ENCODE results near the gene ELL3. TPM values are rescaled to one million over a fixed set of nuclear protein-coding genes. Genes with fewer than 3 reads are reported as not detected.
A peak's percentile ranks its signal among the peaks of the same experiment; 100 is the strongest.
"Not testable (repeated sequence)": the region's sequence is repeated elsewhere in the genome, so short reads cannot be mapped to it uniquely, and the experiment has no call there.

Gene ELL3
- total and polyA plus RNA-seq, 2 experiments from 2014 or later: 4.3 TPM; not detected in 1

DNA sequence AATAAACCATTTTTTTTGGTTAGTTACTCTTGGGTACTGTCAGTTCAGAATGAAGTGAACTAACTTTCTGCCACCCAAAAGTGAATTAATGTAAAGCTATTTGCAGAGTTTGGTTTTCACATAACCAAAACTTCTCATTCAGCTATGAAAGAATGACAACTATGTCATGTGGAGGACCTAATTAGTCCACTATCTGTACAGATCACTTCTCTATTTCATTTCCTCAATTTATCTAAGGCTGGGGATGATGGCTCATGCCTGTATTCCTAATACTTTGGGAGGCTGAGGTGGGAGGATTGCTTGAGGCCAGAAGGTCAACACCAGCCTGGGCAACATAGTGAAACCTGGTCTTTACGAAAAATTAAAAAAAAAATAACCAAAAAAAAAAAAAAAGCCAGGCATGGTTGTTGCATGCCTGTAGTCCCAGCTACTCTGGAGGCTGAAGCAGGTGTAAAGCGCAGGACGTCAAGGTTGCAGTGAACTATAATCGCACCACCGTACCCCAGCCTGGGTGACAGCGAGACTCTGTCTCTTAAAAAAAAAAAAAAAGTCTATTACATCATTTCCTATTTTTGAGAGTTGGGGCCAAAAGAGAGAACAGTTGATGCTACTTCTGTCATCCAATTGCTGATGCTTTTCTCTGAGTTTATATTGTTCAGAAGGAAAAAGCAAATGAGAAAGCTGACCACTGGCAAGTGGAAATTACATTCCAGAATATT, 32.4 kb upstream of the ELL3 start:
- Histone ChIP-seq H3K36me3 (peaks cover 78% of the 10 kb centered on the region), H3K27ac (no peak overlapping the region), H3K4me1 (ENCODE audit: low read depth) (no peaks in the 10 kb centered on the region), H3K9me3 (ENCODE audit: low read depth) (no peaks in the 10 kb centered on the region), H3K27me3 (no peaks in the 10 kb centered on the region), H3K4me3 (no peak overlapping the region)
- no peak for DNase-seq (ENCODE audit: low read depth in 1 of 2, low spot score in 1 of 2)
- TF ChIP-seq, protein P1, sequence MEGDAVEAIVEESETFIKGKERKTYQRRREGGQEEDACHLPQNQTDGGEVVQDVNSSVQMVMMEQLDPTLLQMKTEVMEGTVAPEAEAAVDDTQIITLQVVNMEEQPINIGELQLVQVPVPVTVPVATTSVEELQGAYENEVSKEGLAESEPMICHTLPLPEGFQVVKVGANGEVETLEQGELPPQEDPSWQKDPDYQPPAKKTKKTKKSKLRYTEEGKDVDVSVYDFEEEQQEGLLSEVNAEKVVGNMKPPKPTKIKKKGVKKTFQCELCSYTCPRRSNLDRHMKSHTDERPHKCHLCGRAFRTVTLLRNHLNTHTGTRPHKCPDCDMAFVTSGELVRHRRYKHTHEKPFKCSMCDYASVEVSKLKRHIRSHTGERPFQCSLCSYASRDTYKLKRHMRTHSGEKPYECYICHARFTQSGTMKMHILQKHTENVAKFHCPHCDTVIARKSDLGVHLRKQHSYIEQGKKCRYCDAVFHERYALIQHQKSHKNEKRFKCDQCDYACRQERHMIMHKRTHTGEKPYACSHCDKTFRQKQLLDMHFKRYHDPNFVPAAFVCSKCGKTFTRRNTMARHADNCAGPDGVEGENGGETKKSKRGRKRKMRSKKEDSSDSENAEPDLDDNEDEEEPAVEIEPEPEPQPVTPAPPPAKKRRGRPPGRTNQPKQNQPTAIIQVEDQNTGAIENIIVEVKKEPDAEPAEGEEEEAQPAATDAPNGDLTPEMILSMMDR (IDR thresholded peaks at IDR 0.05; ENCODE audit: low read depth, low read length): no peak

DNA sequence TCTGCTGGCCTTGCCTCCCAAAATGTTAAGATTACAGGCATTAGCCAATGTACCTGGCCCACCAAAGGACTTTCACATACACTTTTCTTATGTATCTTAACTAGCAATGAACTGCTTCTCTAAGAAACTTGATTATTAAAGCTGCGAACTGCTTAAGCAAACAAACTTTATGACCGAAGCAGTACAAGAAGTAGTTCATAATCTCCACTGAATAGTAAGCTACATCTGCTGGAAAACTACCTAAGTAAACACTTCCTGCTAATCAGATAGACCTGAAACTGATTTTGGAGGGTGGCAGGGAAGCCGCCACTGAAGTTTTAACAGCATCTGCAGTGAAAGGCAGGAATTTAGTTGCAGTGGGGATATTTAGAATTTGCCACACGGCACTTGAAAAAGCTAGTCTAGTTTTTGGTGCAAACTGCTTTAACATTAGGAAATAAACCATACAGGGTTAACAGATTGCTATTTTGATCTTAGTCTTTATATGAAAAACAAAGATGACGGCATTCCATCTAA, 31.7 kb upstream of the ELL3 start:
- H3K4me1 ChIP-seq (ENCODE audit: low read depth): no peaks in the 10 kb centered on the region
- DNase-seq (ENCODE audit: low read depth in 1 of 2, low spot score in 1 of 2): no peak
- H3K9me3 ChIP-seq (ENCODE audit: low read depth): no peaks in the 10 kb centered on the region
- H3K36me3 ChIP-seq: peaks cover 75% of the 10 kb centered on the region
- H3K27ac ChIP-seq: no peak overlapping the region
- H3K4me3 ChIP-seq: no peak overlapping the region
- H3K27me3 ChIP-seq: no peaks in the 10 kb centered on the region
- TF ChIP-seq, protein P1 (IDR thresholded peaks at IDR 0.05; ENCODE audit: low read depth, low read length): no peak

DNA sequence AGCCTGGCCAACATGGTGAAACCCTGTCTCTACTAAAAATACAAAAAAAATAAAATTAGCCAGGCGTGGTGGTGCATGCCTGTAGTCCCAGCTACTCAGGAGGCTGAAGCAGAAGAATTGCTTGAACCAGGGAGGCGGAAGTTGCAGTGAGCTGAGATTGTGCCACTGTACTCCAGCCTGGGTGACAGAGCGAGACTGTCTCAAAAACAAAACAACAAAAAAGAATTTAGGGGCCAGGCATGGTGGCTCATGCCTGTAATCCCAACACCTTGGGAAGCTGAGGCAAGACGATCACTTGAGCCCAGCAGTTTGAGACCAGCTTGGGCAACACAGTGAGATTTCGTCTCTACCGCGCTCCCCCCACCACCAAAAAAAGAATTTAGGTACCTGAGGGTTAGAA, 25.9 kb upstream of the ELL3 start:
- not testable (repeated sequence) for H3K27ac ChIP-seq; H3K9me3 ChIP-seq (ENCODE audit: low read depth); H3K27me3 ChIP-seq; H3K4me3 ChIP-seq; H3K4me1 ChIP-seq (ENCODE audit: low read depth); DNase-seq (ENCODE audit: low read depth in 1 of 2, low spot score in 1 of 2)
- peaks cover 40% of the 10 kb centered on the region for H3K36me3 ChIP-seq

DNA sequence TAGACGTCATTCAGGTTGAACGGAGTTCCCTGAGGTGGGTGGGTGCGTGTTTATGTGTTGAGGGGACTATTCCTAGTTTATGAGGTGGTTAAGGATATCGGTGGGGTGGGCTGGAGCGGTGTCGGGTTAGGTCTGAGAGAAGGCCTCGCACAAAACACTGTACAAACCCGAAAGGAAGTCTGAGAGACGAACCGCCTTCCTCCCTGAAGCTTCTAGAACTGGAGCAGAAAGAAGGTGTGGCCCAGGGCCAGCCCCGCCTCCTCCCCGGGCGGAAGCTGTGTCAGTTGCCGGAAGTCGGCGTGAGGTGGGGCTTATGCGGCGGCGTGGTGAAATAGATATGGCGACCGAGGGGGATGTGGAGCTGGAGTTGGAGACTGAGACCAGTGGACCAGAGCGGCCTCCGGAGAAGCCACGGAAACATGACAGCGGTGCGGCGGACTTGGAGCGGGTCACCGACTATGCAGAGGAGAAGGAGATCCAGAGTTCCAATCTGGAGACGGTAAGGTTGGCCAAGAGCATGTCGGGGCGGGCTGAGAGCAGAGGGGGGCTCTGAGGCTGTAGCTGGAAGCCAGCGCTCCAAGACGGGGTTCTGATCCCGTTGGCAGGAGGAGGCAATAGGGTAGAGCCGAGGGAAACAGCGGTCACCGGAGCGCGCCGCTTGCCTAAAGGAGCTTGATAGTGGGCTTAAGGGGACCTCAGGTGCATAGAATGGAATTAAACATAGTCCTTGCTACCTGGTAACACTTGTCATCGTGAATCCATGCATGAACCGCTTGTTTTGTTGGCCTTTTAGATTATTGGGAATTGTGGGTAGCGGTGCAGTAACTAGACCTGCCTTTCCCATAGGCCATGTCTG, 23.7 kb upstream of the ELL3 start, which contains the start of gene HYPK:
HYPK (plus strand) TSS at position 314 of the 856 bp plus-strand sequence; CDS start at position 338, 24 bp downstream.
- Histone ChIP-seq H3K27ac (peak within 1 kb of the TSS; percentile 89), H3K9me3 (ENCODE audit: low read depth) (no peaks in the 10 kb centered on the region), H3K4me3 (peak within 1 kb of the TSS; percentile 73), H3K36me3 (peaks cover 28% of the 10 kb centered on the region), H3K4me1 (ENCODE audit: low read depth) (peaks cover 6% of the 10 kb centered on the region), H3K27me3 (no peaks in the 10 kb centered on the region)
- TF ChIP-seq, protein P1 (IDR thresholded peaks at IDR 0.05; ENCODE audit: low read depth, low read length): no peak
- DNase-seq (ENCODE audit: low read depth in 1 of 2, low spot score in 1 of 2): peak; percentile 86 to 93

DNA sequence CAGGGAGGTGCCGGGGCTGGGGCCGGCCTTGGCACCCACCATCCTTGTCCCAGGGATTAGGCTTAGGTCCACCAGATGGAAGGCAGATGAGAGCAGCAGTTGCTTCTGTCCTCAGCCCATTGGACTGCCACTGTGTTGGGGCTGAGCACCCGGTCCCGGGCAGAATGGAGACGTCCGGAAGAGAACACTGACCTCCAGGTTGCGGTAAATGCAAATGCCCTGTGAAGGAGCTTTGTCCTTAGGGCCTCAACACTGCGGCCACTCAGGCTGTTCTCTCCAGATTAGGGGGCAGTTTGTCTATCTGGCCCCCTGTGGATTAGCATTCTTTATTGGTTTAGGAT, 23.1 kb upstream of the ELL3 start, which contains the start of gene SERINC4:
SERINC4 (minus strand) TSS at position 276 of the 341 bp plus-strand sequence; CDS start at position 42, 234 bp downstream.
- H3K36me3 ChIP-seq: peaks cover 23% of the 10 kb centered on the region
- TF ChIP-seq, protein P1 (IDR thresholded peaks at IDR 0.05; ENCODE audit: low read depth, low read length): no peak
- peak within 1 kb of the TSS; percentile 89 for H3K27ac ChIP-seq
- H3K27me3 ChIP-seq: no peaks in the 10 kb centered on the region
- peak within 1 kb of the TSS; percentile 73 for H3K4me3 ChIP-seq
- no peak for DNase-seq (ENCODE audit: low read depth in 1 of 2, low spot score in 1 of 2)
- H3K9me3 ChIP-seq (ENCODE audit: low read depth): no peaks in the 10 kb centered on the region
- peaks cover 9% of the 10 kb centered on the region for H3K4me1 ChIP-seq (ENCODE audit: low read depth)
